WTC11 (cell line): Measurements from ENCODE around the gene PRR20G. TPM values are rescaled to one million over a fixed set of nuclear protein-coding genes. Genes with fewer than 3 reads are reported as not detected.

Source experiments
- ATAC-seq: fragments of 200-7000 bp; cut with Tn5 transposase; 2 replicates; pipeline ENCODE4 v1.10.0; 2021; ENCODE audit warnings: mild to moderate bottlenecking, moderate library complexity
- CTCF ChIA-PET: fragments of 300-600 bp; sonication (Branson Sonifier 250); formaldehyde crosslinking; loops from one replicate; lab custom pipeline; 2021; ENCODE audit warnings: antibody characterized with exemption; lab: Charles Lee
- POLR2A ChIA-PET: fragments of 350-600 bp; sonication (Branson Sonifier 250); formaldehyde crosslinking; loops from one replicate; lab custom pipeline; 2021; ENCODE audit warnings: antibody characterized with exemption; lab: Charles Lee
- DNase-seq: peaks from one replicate; pipeline ENCODE4 v3.0.0; 2021; ENCODE audit warnings: low spot score
- H3K27ac Mint-ChIP-seq: 2 replicates; pipeline ENCODE4 v1.8.0; 2021; ENCODE audit warnings: mixed read lengths
- H3K27me3 Mint-ChIP-seq: 2 replicates; pipeline ENCODE4 v1.8.0; 2021; ENCODE audit warnings: low read depth, mild to moderate bottlenecking, moderate library complexity, mixed read lengths
- H3K36me3 Mint-ChIP-seq: 2 replicates; pipeline ENCODE4 v1.8.0; 2021; ENCODE audit warnings: mixed read lengths
- H3K4me1 Mint-ChIP-seq: 2 replicates; pipeline ENCODE4 v1.8.0; 2022; ENCODE audit warnings: mixed read lengths
- H3K4me3 Mint-ChIP-seq: 2 replicates; pipeline ENCODE4 v1.8.0; 2021; ENCODE audit warnings: mild to moderate bottlenecking, moderate library complexity, mixed read lengths
- H3K9me3 Mint-ChIP-seq: 2 replicates; pipeline ENCODE4 v1.8.0; 2021; ENCODE audit warnings: mixed read lengths
- AR ChIP-seq: fragments of 250-450 bp; sonication (Bioruptor Pico); IDR thresholded peaks from 2 replicates; pipeline ENCODE4 v1.9.0; 2021; ENCODE audit warnings: mild to moderate bottlenecking
- ATF1 ChIP-seq: sonication (generic); formaldehyde crosslinking; IDR thresholded peaks from 2 replicates; pipeline ENCODE4 v1.8.1; 2023; ENCODE audit warnings: mild to moderate bottlenecking, moderate library complexity, missing genetic modification reagents
- CREM ChIP-seq: sonication (generic); formaldehyde crosslinking; IDR thresholded peaks from 2 replicates; pipeline ENCODE4 v1.8.1; 2022; ENCODE audit warnings: mild to moderate bottlenecking, missing genetic modification reagents, moderate library complexity
- EMX1 ChIP-seq: fragments of 250-450 bp; sonication (Bioruptor Pico); IDR thresholded peaks from 2 replicates; pipeline ENCODE4 v1.8.0; 2021; ENCODE audit warnings: mild to moderate bottlenecking
- GRHL2 ChIP-seq: fragments of 250-450 bp; sonication (Bioruptor Pico); IDR thresholded peaks from 2 replicates; pipeline ENCODE4 v1.8.0; 2022; ENCODE audit warnings: mild to moderate bottlenecking, moderate library complexity; ENCODE audit not compliant: insufficient replicate concordance, severe bottlenecking
- GTF2I ChIP-seq: fragments of 250-450 bp; sonication (Bioruptor Pico); conservative IDR thresholded peaks from 2 replicates; pipeline ENCODE4 v1.4.0; 2021; ENCODE audit warnings: mild to moderate bottlenecking
- HMGA2 ChIP-seq: fragments of 250-450 bp; sonication (Bioruptor Pico); IDR thresholded peaks from 2 replicates; pipeline ENCODE4 v1.4.0; 2021; ENCODE audit warnings: mild to moderate bottlenecking, moderate library complexity
- IRF2 ChIP-seq: sonication (generic); formaldehyde crosslinking; IDR thresholded peaks from 2 replicates; pipeline ENCODE4 v1.8.0; 2022; ENCODE audit warnings: low read depth, missing genetic modification reagents, borderline replicate concordance
- JAZF1 ChIP-seq: fragments of 250-450 bp; sonication (Bioruptor Pico); IDR thresholded peaks from 2 replicates; pipeline ENCODE4 v1.9.0; 2021; ENCODE audit warnings: moderate library complexity, mild to moderate bottlenecking, inconsistent platforms
- MLX ChIP-seq: sonication (generic); formaldehyde crosslinking; IDR thresholded peaks from 2 replicates; pipeline ENCODE4 v1.8.1; 2023; ENCODE audit warnings: mild to moderate bottlenecking, missing genetic modification reagents, moderate library complexity
- MXD4 ChIP-seq: fragments of 250-450 bp; sonication (Bioruptor Pico); IDR thresholded peaks from 2 replicates; pipeline ENCODE4 v1.8.0; 2021; ENCODE audit warnings: mild to moderate bottlenecking, moderate library complexity, borderline replicate concordance
- NFATC4 ChIP-seq: fragments of 250-450 bp; sonication (Bioruptor Pico); IDR thresholded peaks from 2 replicates; pipeline ENCODE4 v1.9.0; 2021; ENCODE audit warnings: mild to moderate bottlenecking
- NR1H2 ChIP-seq: sonication (generic); formaldehyde crosslinking; IDR thresholded peaks from 2 replicates; pipeline ENCODE4 v1.9.0; 2021; ENCODE audit warnings: mild to moderate bottlenecking, moderate library complexity, missing genetic modification reagents
- NR3C1 ChIP-seq: sonication (generic); formaldehyde crosslinking; conservative IDR thresholded peaks from 2 replicates; pipeline ENCODE4 v1.8.1; 2023; ENCODE audit warnings: low read depth, mild to moderate bottlenecking, missing genetic modification reagents
- PREB ChIP-seq: sonication (generic); formaldehyde crosslinking; IDR thresholded peaks from 2 replicates; pipeline ENCODE4 v1.8.1; 2022; ENCODE audit warnings: mild to moderate bottlenecking, missing genetic modification reagents, moderate library complexity, borderline replicate concordance
- PRRX2 ChIP-seq: fragments of 250-450 bp; sonication (Bioruptor Pico); IDR thresholded peaks from 2 replicates; pipeline ENCODE4 v1.8.0; 2021; ENCODE audit warnings: mild to moderate bottlenecking
- RELA ChIP-seq: sonication (generic); formaldehyde crosslinking; IDR thresholded peaks from 2 replicates; pipeline ENCODE4 v1.8.1; 2022; ENCODE audit warnings: missing genetic modification reagents, mild to moderate bottlenecking, borderline replicate concordance
- RORB ChIP-seq: fragments of 250-450 bp; sonication (Bioruptor Pico); IDR thresholded peaks from 2 replicates; pipeline ENCODE4 v1.9.0; 2021; ENCODE audit warnings: mild to moderate bottlenecking
- SP1 ChIP-seq: sonication (generic); formaldehyde crosslinking; conservative IDR thresholded peaks from 2 replicates; pipeline ENCODE4 v1.8.1; 2022; ENCODE audit warnings: missing genetic modification reagents
- TP53 ChIP-seq: sonication (generic); formaldehyde crosslinking; IDR thresholded peaks from 2 replicates; pipeline ENCODE4 v1.8.1; 2023; ENCODE audit warnings: mild to moderate bottlenecking, missing genetic modification reagents
- ZBTB21 ChIP-seq: sonication (generic); formaldehyde crosslinking; IDR thresholded peaks from 2 replicates; pipeline ENCODE4 v1.8.1; 2023; ENCODE audit warnings: mild to moderate bottlenecking, missing genetic modification reagents, borderline replicate concordance
- ZNF121 ChIP-seq: sonication (generic); formaldehyde crosslinking; IDR thresholded peaks from 2 replicates; pipeline ENCODE4 v1.8.0; 2023; ENCODE audit warnings: missing genetic modification reagents
- ZNF219 ChIP-seq: sonication (generic); formaldehyde crosslinking; IDR thresholded peaks from 2 replicates; pipeline ENCODE4 v1.8.0; 2023; ENCODE audit warnings: missing genetic modification reagents, mild to moderate bottlenecking, borderline replicate concordance
- ZNF416 ChIP-seq: fragments of 250-450 bp; sonication (Bioruptor Pico); IDR thresholded peaks from 2 replicates; pipeline ENCODE4 v1.9.0; 2021; ENCODE audit warnings: mild to moderate bottlenecking, inconsistent platforms
- total RNA-seq: library from RNA; stranded (reverse); gene quantifications from 3 replicates; pipeline ENCODE4 v1.2.3, GENCODE V29; 2021
- TF ChIP-seq, protein P1 (sequence below): sonication (generic); formaldehyde crosslinking; IDR thresholded peaks from 2 replicates; pipeline ENCODE4 v1.8.1; 2023; ENCODE audit warnings: mild to moderate bottlenecking, missing genetic modification reagents, moderate library complexity
- TF ChIP-seq, protein P2 (sequence below): sonication (generic); formaldehyde crosslinking; IDR thresholded peaks from 2 replicates; pipeline ENCODE4 v1.8.0; 2022; ENCODE audit warnings: mild to moderate bottlenecking, missing genetic modification reagents
- TF ChIP-seq, protein P3 (sequence below): sonication (generic); formaldehyde crosslinking; IDR thresholded peaks from 2 replicates; pipeline ENCODE4 v1.8.0; 2022; ENCODE audit warnings: mild to moderate bottlenecking, missing genetic modification reagents

Gene PRR20G
- total RNA-seq, 1 experiment from 2014 or later, result not detected

- CTCF ChIA-PET, result no interaction called here
- Mint-ChIP-seq H3K9me3 (0 out of 2 replicates have a peak, but pooled peaks cover 4% of the 10 kb centered on the region), H3K27ac (no peak overlapping the region), H3K4me1 (no peaks in the 10 kb centered on the region), H3K27me3 (no peaks in the 10 kb centered on the region; the same call in 1 of the 2 replicates), H3K36me3 (no peaks in the 10 kb centered on the region), H3K4me3 (no peak overlapping the region)
- DNase-seq (no peak), ATAC-seq (no peak)
- TF ChIP-seq PRRX2 (CRISPR knock-in tag) (no peak), PREB (CRISPR knock-in tag) (no peak), MLX (CRISPR knock-in tag) (no peak), SP1 (CRISPR knock-in tag) (no peak), ZBTB21 (CRISPR knock-in tag) (no peak), MXD4 (CRISPR knock-in tag) (no peak), EMX1 (CRISPR knock-in tag) (no peak), IRF2 (no peak), ZNF121 (CRISPR knock-in tag) (no peak)
- TF ChIP-seq, protein P1, sequence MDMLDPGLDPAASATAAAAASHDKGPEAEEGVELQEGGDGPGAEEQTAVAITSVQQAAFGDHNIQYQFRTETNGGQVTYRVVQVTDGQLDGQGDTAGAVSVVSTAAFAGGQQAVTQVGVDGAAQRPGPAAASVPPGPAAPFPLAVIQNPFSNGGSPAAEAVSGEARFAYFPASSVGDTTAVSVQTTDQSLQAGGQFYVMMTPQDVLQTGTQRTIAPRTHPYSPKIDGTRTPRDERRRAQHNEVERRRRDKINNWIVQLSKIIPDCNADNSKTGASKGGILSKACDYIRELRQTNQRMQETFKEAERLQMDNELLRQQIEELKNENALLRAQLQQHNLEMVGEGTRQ (CRISPR knock-in tag), result no peak
- POLR2A ChIA-PET, result no interaction called here
Observed at GRCh38 chr3:127261925-127262324, 25.9 kb downstream of the PRR20G start.

GRCh38 chr3:127260826-127261555, 26.9 kb downstream of the PRR20G start:
- Mint-ChIP-seq H3K9me3 (peaks cover 11% of the 10 kb centered on the region; the same call in 1 of the 2 replicates), H3K4me1 (no peaks in the 10 kb centered on the region), H3K27me3 (no peaks in the 10 kb centered on the region)
- no peak for ATAC-seq
- no peak for DNase-seq
- TF ChIP-seq AR, result no peak
- TF ChIP-seq, all 79 proteins: peak for 0
- Mint-ChIP-seq H3K27ac (no peak overlapping the region), H3K36me3 (no peaks in the 10 kb centered on the region), H3K4me3 (no peak overlapping the region)
- ChIA-PET POLR2A (no interaction called here), CTCF (no interaction called here)

DNA sequence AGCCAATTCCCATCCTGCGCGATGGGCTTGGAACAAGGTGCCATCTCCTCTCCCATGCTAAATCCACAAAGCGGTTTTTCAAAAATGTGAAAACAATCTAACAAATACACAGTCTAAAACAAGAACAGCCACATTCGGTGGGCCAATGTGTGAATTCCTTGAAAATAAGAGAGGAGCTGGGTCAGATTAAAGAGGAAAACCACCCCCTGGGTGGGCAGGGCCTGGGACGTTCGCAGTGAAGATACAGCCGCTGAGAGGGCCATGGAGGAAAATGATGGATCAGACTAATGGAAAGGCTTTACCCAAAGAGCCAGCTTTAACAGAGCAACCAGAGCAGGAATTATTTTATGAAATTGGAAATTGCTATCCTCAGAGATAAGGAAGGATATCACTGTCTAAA, 27.4 kb downstream of the PRR20G start:
- no peaks in the 10 kb centered on the region for H3K36me3 Mint-ChIP-seq
- no peaks in the 10 kb centered on the region for H3K4me1 Mint-ChIP-seq
- DNase-seq, result no peak
- ChIA-PET POLR2A (no interaction called here), CTCF (no interaction called here)
- no peak for ATAC-seq
- no peak overlapping the region for H3K27ac Mint-ChIP-seq
- H3K4me3 Mint-ChIP-seq, result no peak overlapping the region
- peaks cover 14% of the 10 kb centered on the region; the same call in 1 of the 2 replicates for H3K9me3 Mint-ChIP-seq
- no peaks in the 10 kb centered on the region for H3K27me3 Mint-ChIP-seq
- no peak for TF ChIP-seq NR3C1 (CRISPR knock-in tag)
- no peak for TF ChIP-seq HMGA2 (CRISPR knock-in tag)
- TF ChIP-seq NR1H2 (CRISPR knock-in tag), result no peak
- no peak for TF ChIP-seq GTF2I (CRISPR knock-in tag)
- TF ChIP-seq ZNF416 (CRISPR knock-in tag), result no peak
- TF ChIP-seq CREM (CRISPR knock-in tag), result no peak
- TF ChIP-seq RORB (CRISPR knock-in tag), result no peak
- TF ChIP-seq ATF1 (CRISPR knock-in tag), result no peak
- TF ChIP-seq, protein P2, sequence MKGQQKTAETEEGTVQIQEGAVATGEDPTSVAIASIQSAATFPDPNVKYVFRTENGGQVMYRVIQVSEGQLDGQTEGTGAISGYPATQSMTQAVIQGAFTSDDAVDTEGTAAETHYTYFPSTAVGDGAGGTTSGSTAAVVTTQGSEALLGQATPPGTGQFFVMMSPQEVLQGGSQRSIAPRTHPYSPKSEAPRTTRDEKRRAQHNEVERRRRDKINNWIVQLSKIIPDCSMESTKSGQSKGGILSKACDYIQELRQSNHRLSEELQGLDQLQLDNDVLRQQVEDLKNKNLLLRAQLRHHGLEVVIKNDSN, result no peak
- no peak for TF ChIP-seq ZNF219 (CRISPR knock-in tag)
- no peak for TF ChIP-seq TP53 (CRISPR knock-in tag)
- TF ChIP-seq, protein P3, sequence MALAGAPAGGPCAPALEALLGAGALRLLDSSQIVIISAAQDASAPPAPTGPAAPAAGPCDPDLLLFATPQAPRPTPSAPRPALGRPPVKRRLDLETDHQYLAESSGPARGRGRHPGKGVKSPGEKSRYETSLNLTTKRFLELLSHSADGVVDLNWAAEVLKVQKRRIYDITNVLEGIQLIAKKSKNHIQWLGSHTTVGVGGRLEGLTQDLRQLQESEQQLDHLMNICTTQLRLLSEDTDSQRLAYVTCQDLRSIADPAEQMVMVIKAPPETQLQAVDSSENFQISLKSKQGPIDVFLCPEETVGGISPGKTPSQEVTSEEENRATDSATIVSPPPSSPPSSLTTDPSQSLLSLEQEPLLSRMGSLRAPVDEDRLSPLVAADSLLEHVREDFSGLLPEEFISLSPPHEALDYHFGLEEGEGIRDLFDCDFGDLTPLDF, result no peak
- no peak for TF ChIP-seq GRHL2 (CRISPR knock-in tag)
- TF ChIP-seq JAZF1 (CRISPR knock-in tag), result no peak
- TF ChIP-seq RELA (CRISPR knock-in tag), result no peak
- TF ChIP-seq NFATC4 (CRISPR knock-in tag), result no peak
